Mammary epithelial cell (primary cell): ENCODE data around the gene MYBPH.

Source experiments
- EZH2 ChIP-seq: IDR thresholded peaks from 2 replicates; pipeline ENCODE4 v1.6.1; 2012; ENCODE audit warnings: low read length, inconsistent platforms, borderline replicate concordance
- TF ChIP-seq, protein P1 (sequence below), 2 donors: IDR thresholded peaks in 1 of 2; conservative IDR thresholded peaks in 1 of 2; 2 replicates each; pipeline ENCODE4 v1.5.1; 2011 to 2012; ENCODE audit warnings: inconsistent platforms in 2 of 2, low read length in 2 of 2, mild to moderate bottlenecking in 2 of 2, control low read depth in 1 of 2, low read depth in 1 of 2; ENCODE audit not compliant: insufficient read depth in 1 of 2; ENCODE audit errors: extremely low read depth in 1 of 2

GRCh38 chr1:203169770-203170520 lies 5.7 kb downstream of the MYBPH start:
- TF ChIP-seq, protein P1, sequence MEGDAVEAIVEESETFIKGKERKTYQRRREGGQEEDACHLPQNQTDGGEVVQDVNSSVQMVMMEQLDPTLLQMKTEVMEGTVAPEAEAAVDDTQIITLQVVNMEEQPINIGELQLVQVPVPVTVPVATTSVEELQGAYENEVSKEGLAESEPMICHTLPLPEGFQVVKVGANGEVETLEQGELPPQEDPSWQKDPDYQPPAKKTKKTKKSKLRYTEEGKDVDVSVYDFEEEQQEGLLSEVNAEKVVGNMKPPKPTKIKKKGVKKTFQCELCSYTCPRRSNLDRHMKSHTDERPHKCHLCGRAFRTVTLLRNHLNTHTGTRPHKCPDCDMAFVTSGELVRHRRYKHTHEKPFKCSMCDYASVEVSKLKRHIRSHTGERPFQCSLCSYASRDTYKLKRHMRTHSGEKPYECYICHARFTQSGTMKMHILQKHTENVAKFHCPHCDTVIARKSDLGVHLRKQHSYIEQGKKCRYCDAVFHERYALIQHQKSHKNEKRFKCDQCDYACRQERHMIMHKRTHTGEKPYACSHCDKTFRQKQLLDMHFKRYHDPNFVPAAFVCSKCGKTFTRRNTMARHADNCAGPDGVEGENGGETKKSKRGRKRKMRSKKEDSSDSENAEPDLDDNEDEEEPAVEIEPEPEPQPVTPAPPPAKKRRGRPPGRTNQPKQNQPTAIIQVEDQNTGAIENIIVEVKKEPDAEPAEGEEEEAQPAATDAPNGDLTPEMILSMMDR (conservative IDR thresholded peaks at IDR 0.05 in 1 of 2, IDR thresholded peaks at IDR 0.05 in 1 of 2; ENCODE audit: extremely low read depth in 1 of 2, insufficient read depth in 1 of 2, low read depth in 1 of 2, low read length in 2 of 2) = no peak
- no peak for TF ChIP-seq EZH2
